Amygdala (tissue), 56 donors: ENCODE measurements around the gene TCL1A.
A peak's percentile ranks its signal among the peaks of the same experiment; 100 is the strongest.
"Not testable (repeated sequence)": the region's sequence is repeated elsewhere in the genome, so short reads cannot be mapped to it uniquely, and the experiment has no call there.

Experiments
- DNase-seq, 56 donors: peaks; one replicate each; lab custom pipeline; 2025; lab: John Stamatoyannopoulos, UW

The TCL1A gene

GRCh38 chr14:95679148-95679815 is 34.6 kb downstream of the TCL1A start:
- DNase-seq: no peak

GRCh38 chr14:95677179-95677835 is 36.6 kb downstream of the TCL1A start:
- no peak for DNase-seq

GRCh38 chr14:95675486-95675885 is 38.4 kb downstream of the TCL1A start:
- no peak for DNase-seq

GRCh38 chr14:95674613-95675012 is 39.3 kb downstream of the TCL1A start:
- no peak for DNase-seq

- no peak for DNase-seq
These were observed 45.6 kb downstream of the TCL1A start for GRCh38 chr14:95668235-95668772.

- DNase-seq: no peak
These were observed 46.7 kb downstream of the TCL1A start for GRCh38 chr14:95667249-95667693.

- no peak for DNase-seq
These were observed 47.5 kb downstream of the TCL1A start for GRCh38 chr14:95666450-95666849.

- not testable (repeated sequence) for DNase-seq
These were observed 48.4 kb downstream of the TCL1A start for GRCh38 chr14:95665530-95665929.

GRCh38 chr14:95664546-95664945 is 49.4 kb downstream of the TCL1A start:
- no peak for DNase-seq

GRCh38 chr14:95664066-95664465 is 49.9 kb downstream of the TCL1A start:
- DNase-seq: peak in 3 of 56 donors; percentile 9 to 21 (median 18)

GRCh38 chr14:95663226-95663797 is 50.6 kb downstream of the TCL1A start:
- DNase-seq: no peak

- DNase-seq: no peak
These were observed 51.3 kb downstream of the TCL1A start for GRCh38 chr14:95662376-95663186.

- no peak for DNase-seq
These were observed 53.0 kb downstream of the TCL1A start for GRCh38 chr14:95660651-95661515.

GRCh38 chr14:95659990-95660385 is 53.9 kb downstream of the TCL1A start:
- no peak for DNase-seq
